RPMI7951 (cell line): ENCODE results near the gene SLC5A1. TPM values are rescaled to one million over a fixed set of nuclear protein-coding genes. Genes with fewer than 3 reads are reported as not detected.

ENCODE experiments used
- DNase-seq: peaks from one replicate; pipeline ENCODE4 v3.0.0-alpha.2; 2012; ENCODE audit warnings: low read depth
- total RNA-seq: library from RNA; depleted of rRNA; stranded (reverse); fragments of >200 nt; shearing (Covaris generic); gene quantifications from 2 replicates; pipeline ENCODE4 v1.2.3, GENCODE V29; 2014; rRNA removed

Gene SLC5A1
- not detected in 2 replicates for total RNA-seq

- DNase-seq = no peak
These were observed at the start of gene SLC5A1 for GRCh38 chr22:32042924-32043323. TSS of gene SLC5A1 (plus strand) at chr22:32043261. CDS start at chr22:32043282, 21 bp downstream.

- DNase-seq = no peak
These were observed 48.0 kb upstream of the SLC5A1 start for GRCh38 chr22:31995046-31995445.

GRCh38 chr22:31995807-31996206, 47.3 kb upstream of the SLC5A1 start:
- no peak for DNase-seq

- DNase-seq = no peak
These were observed 44.2 kb upstream of the SLC5A1 start for GRCh38 chr22:31998784-31999385.

- no peak for DNase-seq
These were observed 42.9 kb upstream of the SLC5A1 start for GRCh38 chr22:32000181-32000580.

- peak; percentile 23 for DNase-seq
These were observed 37.6 kb upstream of the SLC5A1 start for GRCh38 chr22:32005453-32005852.

GRCh38 chr22:32013200-32013599, 29.9 kb upstream of the SLC5A1 start:
- no peak for DNase-seq

GRCh38 chr22:32016081-32016480, 27.0 kb upstream of the SLC5A1 start:
- DNase-seq = no peak

- peak; percentile 3 for DNase-seq
These were observed 25.0 kb upstream of the SLC5A1 start for GRCh38 chr22:32018056-32018455.

- peak; percentile 80 for DNase-seq
These were observed 22.9 kb upstream of the SLC5A1 start for GRCh38 chr22:32020117-32020516.

GRCh38 chr22:32021716-32022115, 21.3 kb upstream of the SLC5A1 start:
- DNase-seq = no peak

GRCh38 chr22:32023251-32023827, 19.7 kb upstream of the SLC5A1 start:
- DNase-seq = no peak

GRCh38 chr22:32024796-32025195, 18.3 kb upstream of the SLC5A1 start:
- DNase-seq = peak; percentile 28

- no peak for DNase-seq
These were observed 12.4 kb upstream of the SLC5A1 start for GRCh38 chr22:32030518-32031247.

- no peak for DNase-seq
These were observed 11.6 kb upstream of the SLC5A1 start for GRCh38 chr22:32031466-32031865.

- DNase-seq = no peak
These were observed 8.8 kb upstream of the SLC5A1 start for GRCh38 chr22:32034275-32034674.

GRCh38 chr22:32037236-32037635, 5.8 kb upstream of the SLC5A1 start:
- DNase-seq = no peak

GRCh38 chr22:32040324-32040904, 2.6 kb upstream of the SLC5A1 start:
- no peak for DNase-seq

- DNase-seq = no peak
These were observed 330 bp downstream of the SLC5A1 start for GRCh38 chr22:32043391-32043790.

GRCh38 chr22:32044477-32044876, 1.4 kb downstream of the SLC5A1 start:
- no peak for DNase-seq

GRCh38 chr22:32044913-32045312, 1.9 kb downstream of the SLC5A1 start:
- no peak for DNase-seq

GRCh38 chr22:32048069-32048468, 5.0 kb downstream of the SLC5A1 start:
- no peak for DNase-seq
